GM21381 (cell line): ENCODE results near the gene PLPP1.
"Not testable (repeated sequence)": the region's sequence is repeated elsewhere in the genome, so short reads cannot be mapped to it uniquely, and the experiment has no call there.

Source experiments
- ATAC-seq: cut with Tn5 transposase; IDR thresholded peaks from one replicate; pipeline ENCODE4 v1.9.1; 2021; ENCODE audit warnings: mild to moderate bottlenecking, moderate library complexity; ENCODE audit not compliant: unreplicated experiment

The PLPP1 gene

GRCh38 chr5:55509097-55509496 is 25.7 kb downstream of the PLPP1 start:
- ATAC-seq, result no peak

DNA sequence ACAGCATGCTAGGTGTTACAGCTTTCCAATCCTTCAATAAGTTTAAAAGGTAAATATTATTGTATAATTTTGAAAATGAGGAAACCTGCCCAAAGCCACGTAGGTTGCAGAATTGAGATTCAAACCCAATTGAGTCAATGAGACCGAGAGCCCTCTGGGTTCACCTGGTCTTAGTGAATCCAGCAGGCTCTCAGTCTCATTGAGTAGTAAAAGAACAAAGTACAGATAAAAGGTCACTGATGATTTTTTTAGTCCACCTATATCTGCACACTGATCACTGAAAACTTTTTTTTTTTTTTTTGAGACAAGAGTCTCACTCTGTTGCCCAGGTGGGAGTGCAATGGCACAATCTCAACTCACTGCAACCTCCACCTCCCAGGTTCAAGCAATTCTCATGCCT is 27.2 kb downstream of the PLPP1 start:
- no peak for ATAC-seq

GRCh38 chr5:55505711-55506110 is 29.1 kb downstream of the PLPP1 start:
- not testable (repeated sequence) for ATAC-seq

DNA sequence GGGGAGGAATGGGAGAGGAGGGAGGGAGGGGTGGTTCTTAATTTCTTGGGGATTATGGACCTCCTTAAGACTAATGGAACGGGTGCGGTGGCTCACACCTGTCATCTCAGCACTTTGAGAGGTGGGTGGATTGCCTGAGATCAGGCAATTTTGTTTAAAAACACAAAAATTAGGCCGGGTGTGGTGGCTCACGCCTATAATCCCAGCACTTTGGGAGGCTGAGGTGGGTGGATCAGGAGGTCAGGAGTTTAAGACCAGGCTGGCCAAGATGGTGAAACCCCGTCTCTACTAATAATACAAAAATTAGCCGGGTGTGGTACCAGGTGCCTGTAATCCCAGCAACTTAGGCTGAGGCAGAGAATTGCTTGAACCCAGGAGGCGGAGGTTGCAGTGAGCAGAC is 30.8 kb downstream of the PLPP1 start:
- ATAC-seq, result not testable (repeated sequence)

GRCh38 chr5:55502759-55503158 is 32.0 kb downstream of the PLPP1 start:
- ATAC-seq, result no peak

DNA sequence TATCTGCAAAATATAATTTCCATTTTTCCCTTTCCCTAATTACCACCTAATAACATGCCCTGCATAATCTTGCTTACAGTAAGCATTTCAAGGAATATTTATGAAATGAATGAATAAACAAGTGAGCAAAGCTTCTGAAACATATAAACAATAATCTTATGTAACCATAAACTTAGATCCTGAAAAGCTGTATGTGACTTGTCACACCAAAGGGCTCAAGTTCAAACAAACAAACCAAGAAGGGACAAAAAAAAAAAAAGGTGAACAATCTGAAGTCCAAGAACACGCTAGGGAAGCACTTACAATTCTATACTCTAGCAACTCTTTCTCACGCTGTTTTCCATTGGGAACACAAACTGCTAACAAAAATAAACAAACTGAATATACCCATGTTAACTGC is 36.3 kb downstream of the PLPP1 start:
- no peak for ATAC-seq

GRCh38 chr5:55497712-55498111 is 37.1 kb downstream of the PLPP1 start:
- ATAC-seq, result no peak

GRCh38 chr5:55495216-55495615 is 39.5 kb downstream of the PLPP1 start:
- no peak for ATAC-seq

DNA sequence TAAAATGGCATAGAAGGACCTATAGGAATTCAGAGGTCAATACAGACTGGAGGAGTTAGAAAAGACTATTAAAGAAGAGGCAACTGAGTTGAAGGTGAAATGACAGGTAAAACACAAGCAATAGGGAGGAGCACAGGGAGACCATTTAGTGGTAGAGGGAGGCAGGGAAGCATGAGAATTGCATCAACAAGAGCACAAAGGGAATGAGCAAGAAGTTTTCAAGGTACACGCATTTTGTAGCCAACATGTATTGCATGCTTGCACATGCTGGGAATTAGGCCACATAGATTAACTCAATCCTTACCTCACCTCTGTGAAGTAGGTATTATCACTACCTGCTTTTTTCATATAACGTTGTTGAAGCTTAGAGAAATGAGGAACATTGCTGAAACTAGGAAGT is 42.3 kb downstream of the PLPP1 start:
- ATAC-seq, result no peak

DNA sequence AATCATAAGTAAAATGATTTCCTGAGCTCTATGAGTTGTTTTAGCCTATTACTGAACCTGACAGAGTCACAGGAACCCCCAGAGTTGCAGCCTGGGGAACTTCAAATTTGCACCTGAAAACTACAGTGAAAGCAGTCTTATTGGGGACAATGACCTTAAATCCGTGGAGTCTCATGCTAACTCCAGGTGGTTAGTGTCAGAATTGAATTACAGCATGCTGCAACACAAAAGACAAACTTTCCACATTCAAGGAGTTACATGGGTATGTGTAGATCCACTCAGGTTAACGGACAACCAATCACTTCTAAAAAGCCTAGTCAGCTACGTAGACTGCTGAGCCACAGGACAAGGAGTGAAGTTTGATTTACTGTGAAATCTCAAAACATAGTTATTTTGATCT is 49.7 kb downstream of the PLPP1 start:
- no peak for ATAC-seq

- ATAC-seq, result no peak
Observed at GRCh38 chr5:55484531-55484930, 50.2 kb downstream of the PLPP1 start.

DNA sequence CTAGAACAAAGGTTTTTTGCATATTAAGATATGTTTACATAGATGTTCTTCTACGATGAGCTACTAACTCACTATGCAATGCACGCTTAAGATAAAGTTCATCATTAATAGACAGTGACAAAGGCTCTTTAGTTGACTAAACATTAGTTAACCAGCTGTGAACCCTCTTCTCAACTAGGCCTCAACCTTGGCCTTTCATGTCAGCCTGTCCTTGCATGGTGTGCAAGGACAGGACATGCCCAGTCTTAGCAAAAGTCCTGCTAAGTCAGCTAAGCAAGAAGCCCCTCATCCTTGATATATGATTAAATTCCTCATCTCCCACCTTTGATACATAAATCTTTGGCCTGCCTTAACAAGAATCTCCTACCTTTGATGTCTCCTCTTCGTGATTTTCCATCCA is 50.9 kb downstream of the PLPP1 start:
- ATAC-seq, result no peak

- no peak for ATAC-seq
Observed at GRCh38 chr5:55481293-55481855, 53.4 kb downstream of the PLPP1 start.

DNA sequence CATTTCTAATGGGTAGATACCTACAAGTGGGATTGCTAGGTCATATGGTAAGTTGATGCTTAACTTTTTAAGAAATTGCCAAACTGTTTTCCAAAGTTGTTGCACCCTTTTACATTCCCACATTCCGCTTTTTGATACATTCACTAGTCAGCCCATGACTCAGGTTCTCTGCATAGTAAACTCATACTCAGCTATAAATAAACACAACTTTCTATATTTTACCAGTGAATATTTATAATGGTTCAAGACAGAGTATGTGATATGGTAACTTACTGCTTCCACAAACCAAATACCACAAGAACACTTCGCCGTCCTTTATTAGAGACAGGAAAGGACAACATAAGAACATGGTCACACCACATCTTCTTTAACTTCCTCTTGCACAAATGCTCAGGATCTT is 54.0 kb downstream of the PLPP1 start:
- ATAC-seq, result no peak

- no peak for ATAC-seq
Observed at GRCh38 chr5:55472642-55473041, 62.1 kb downstream of the PLPP1 start.

DNA sequence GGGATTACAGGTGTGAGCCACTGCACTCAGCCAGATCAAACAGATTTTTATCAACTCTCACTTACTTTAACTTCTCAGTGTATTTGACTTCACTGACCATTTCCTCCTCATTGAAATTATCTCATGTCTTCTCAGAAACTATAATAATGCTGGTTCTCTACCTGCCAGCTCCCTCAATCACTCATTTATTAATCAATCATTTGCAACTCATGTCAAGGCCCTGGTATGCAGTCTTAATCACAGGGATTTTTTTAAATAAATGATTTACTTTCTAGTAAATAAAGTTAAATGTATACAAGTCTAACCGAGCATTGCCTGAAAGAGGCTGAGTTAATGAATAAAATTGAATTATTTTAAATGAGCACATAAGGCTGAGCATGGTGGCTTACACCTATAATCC is 63.3 kb downstream of the PLPP1 start:
- no peak for ATAC-seq

DNA sequence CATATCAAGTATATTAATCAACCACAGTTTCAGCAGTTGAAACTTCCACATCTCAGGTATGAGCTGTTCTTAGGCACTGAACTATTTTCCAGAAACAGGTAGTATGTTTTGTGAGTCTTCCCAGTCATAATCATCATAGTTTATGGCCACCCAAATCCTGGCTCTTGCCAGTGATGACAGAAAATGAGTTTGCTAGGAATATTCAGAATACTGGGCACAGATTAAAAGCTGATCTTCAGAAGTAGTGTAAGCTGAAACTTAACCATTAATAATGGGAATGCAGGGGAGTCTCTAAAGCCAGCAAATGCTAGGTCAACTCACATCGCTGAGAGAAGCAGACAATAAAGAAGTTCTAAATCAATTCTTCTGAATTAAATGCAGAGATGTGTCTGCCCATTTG is 64.5 kb downstream of the PLPP1 start:
- ATAC-seq, result no peak

DNA sequence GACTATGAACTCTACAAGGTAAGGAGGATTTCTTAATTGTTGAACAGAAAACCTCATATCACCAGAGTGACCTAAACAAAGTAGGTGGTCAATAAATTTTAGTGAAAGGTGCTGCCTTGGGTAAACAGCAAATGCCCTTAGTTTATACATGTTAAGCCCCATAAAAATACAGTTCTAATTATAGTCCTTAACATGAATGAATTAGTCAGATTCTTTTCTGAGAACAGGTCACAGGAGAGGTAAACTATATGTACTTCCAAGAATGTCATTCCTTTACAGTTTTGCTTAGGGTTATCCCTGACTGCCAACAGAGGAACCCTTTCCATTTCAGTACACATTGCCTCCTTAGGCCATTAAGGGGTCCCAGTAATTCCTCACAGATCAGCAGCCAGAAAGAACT is 64.9 kb downstream of the PLPP1 start:
- ATAC-seq, result no peak

GRCh38 chr5:55467862-55468551 is 66.8 kb downstream of the PLPP1 start:
- no peak for ATAC-seq

- ATAC-seq, result no peak
Observed at GRCh38 chr5:55463613-55464012, 71.2 kb downstream of the PLPP1 start.

GRCh38 chr5:55459572-55459971 is 75.2 kb downstream of the PLPP1 start:
- ATAC-seq, result no peak

- no peak for ATAC-seq
Observed at GRCh38 chr5:55456216-55456895, 78.4 kb downstream of the PLPP1 start.
